KOPT-K1 (cell line): ENCODE measurements around the gene BLMH.
"Not testable (repeated sequence)": the region's sequence is repeated elsewhere in the genome, so short reads cannot be mapped to it uniquely, and the experiment has no call there.

Source experiments
- H3K27ac ChIP-seq: fragments of 200-600 bp; sonication (generic); 2 replicates; pipeline ENCODE4 v1.5.1; 2016; ENCODE audit warnings: antibody characterized with exemption, mild to moderate bottlenecking, low read depth, low read length; ENCODE audit not compliant: poor library complexity, severe bottlenecking
- H3K36me3 ChIP-seq: fragments of 200-600 bp; sonication (generic); 2 replicates; pipeline ENCODE4 v1.5.1; 2017; ENCODE audit warnings: antibody characterized with exemption, mild to moderate bottlenecking, low read length, moderate library complexity; ENCODE audit not compliant: insufficient read depth
- H3K9me3 ChIP-seq: fragments of 200-600 bp; sonication (generic); 2 replicates; pipeline ENCODE4 v1.5.1; 2017; ENCODE audit warnings: antibody characterized with exemption, low read length, mild to moderate bottlenecking; ENCODE audit not compliant: insufficient read depth, poor library complexity, severe bottlenecking

Gene BLMH

DNA sequence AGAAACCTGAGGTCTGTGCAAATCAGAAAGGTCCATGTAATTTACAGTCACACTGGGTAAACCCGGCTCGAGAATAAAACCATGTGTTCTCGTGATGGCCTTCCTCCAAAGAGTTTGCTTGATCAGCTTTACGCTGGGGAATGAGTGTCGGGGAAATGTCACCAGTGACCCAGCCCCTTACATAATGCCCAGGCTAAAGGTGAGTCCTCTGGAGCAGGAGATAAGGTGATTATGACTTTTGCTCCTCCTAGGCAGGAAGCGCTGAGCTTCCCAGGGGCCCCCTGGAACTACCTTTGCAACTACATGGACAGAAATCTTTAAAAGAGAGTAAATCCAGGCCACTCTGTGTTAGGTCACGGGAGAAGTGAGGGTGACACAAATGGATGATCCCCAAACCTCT is 71.9 kb downstream of the BLMH start:
- H3K9me3 ChIP-seq: no peaks in the 10 kb centered on the region
- no peaks in the 10 kb centered on the region for H3K36me3 ChIP-seq
- H3K27ac ChIP-seq: no peak overlapping the region

- Histone ChIP-seq H3K27ac (no peak overlapping the region), H3K9me3 (no peaks in the 10 kb centered on the region), H3K36me3 (no peaks in the 10 kb centered on the region)
Measured at GRCh38 chr17:30219315-30219714, 72.4 kb downstream of the BLMH start.

GRCh38 chr17:30218799-30219198 is 72.9 kb downstream of the BLMH start:
- no peaks in the 10 kb centered on the region for H3K9me3 ChIP-seq
- no peaks in the 10 kb centered on the region for H3K36me3 ChIP-seq
- H3K27ac ChIP-seq: no peak overlapping the region

DNA sequence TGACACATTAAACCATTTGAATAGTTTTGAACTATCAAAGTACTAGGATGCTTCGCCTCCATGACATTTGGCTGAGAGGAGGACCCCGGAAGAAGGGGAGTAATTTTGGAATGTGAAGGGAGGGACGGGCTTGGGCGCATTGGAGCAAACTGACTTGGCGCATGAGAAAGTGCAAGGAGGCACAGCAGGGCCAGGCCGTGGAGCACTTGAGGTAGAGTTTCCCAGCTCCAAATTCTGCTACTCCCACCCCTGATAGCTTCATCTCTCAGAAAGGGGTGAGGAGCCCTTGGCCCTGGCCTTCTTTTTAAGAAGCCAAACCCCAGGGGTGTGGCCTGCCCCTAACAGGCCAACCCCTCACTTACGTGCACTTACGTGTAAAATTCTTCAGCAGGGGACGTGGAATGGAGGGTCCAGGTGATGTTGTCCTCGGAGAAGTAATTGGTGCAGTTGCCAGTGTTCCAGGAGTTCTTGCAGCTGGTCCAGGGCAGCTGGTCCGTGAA is 73.9 kb downstream of the BLMH start:
- Histone ChIP-seq H3K27ac (no peak overlapping the region), H3K9me3 (no peaks in the 10 kb centered on the region), H3K36me3 (no peaks in the 10 kb centered on the region)

- Histone ChIP-seq H3K9me3 (no peaks in the 10 kb centered on the region), H3K27ac (no peak overlapping the region)
Measured at GRCh38 chr17:30217054-30217453, 74.7 kb downstream of the BLMH start.

GRCh38 chr17:30212750-30213149 is 79.0 kb downstream of the BLMH start:
- Histone ChIP-seq H3K27ac (no peak overlapping the region), H3K9me3 (no peaks in the 10 kb centered on the region), H3K36me3 (no peaks in the 10 kb centered on the region)

More at GRCh38 chr17:30217054-30217453, 74.7 kb downstream of the BLMH start:
- no peaks in the 10 kb centered on the region for H3K36me3 ChIP-seq

DNA sequence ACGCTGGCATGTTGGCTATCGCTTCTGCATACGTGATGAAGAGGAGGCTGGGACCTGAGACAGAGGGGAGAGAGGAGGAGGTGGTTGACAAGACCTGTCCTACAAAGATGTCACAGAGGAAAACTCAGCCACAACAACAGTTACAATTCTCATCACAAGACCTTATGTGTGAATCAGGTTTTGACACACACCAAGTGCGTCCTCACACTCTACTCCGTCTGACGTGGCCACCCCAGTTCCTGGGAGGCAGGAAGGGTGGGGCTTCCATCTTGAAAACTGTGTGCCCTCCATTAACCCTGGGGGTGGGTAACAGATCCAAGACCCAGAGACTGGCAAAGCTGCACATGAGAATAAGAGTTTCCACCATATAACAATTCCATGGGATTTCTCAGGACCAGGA is 80.4 kb downstream of the BLMH start:
- Histone ChIP-seq H3K27ac (no peak overlapping the region), H3K36me3 (no peaks in the 10 kb centered on the region), H3K9me3 (no peaks in the 10 kb centered on the region)

- H3K36me3 ChIP-seq: no peaks in the 10 kb centered on the region
- no peak overlapping the region for H3K27ac ChIP-seq
- H3K9me3 ChIP-seq: no peaks in the 10 kb centered on the region
Measured at GRCh38 chr17:30210901-30211300, 80.8 kb downstream of the BLMH start.

- Histone ChIP-seq H3K9me3 (no peaks in the 10 kb centered on the region), H3K27ac (no peak overlapping the region), H3K36me3 (no peaks in the 10 kb centered on the region)
Measured at GRCh38 chr17:30210366-30210765, 81.4 kb downstream of the BLMH start.

DNA sequence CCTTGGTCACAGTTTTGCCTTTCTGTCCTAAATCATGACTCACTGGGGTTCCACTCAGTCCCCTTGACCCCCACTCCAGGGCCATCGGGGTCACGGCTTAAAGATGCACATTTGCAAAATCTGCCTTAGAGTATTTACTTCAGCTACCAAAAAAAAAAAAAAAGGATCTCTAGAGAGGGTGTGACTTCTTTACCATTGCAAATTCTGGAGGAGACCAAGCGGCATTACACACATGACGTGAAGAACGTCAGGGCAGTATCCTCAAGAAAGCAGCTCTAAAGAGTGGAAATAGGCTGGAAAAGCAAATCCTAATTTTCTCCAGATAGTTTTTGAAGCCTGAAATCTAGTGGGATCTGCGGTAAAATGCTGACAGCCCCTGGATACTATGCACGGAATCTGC is 81.8 kb downstream of the BLMH start:
- H3K36me3 ChIP-seq: no peaks in the 10 kb centered on the region
- H3K9me3 ChIP-seq: no peaks in the 10 kb centered on the region

DNA sequence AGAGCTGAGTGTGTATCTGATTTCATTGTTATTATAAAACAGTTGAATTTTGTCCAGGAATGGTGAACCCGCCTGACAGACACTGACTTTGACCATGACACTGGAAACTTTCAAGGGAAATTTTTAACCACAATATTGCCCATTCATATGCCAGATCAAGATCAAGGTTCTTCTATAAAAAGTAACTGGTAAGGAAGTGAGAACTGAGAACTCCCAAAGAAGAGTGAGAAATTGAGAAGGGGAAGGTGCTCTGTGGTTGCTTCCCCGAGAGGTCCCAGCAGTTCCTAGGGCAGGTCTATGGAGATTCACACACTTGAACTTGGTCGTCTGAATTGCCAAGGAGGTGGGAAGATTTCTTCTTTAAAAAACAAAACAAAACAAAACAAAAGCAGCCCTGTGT is 83.5 kb downstream of the BLMH start:
- Histone ChIP-seq H3K9me3 (no peaks in the 10 kb centered on the region), H3K36me3 (no peaks in the 10 kb centered on the region), H3K27ac (no peak overlapping the region)

More for the DNA sequence above, 81.8 kb downstream of the BLMH start:
- no peak overlapping the region for H3K27ac ChIP-seq

GRCh38 chr17:30207655-30208054 is 84.1 kb downstream of the BLMH start:
- no peaks in the 10 kb centered on the region for H3K9me3 ChIP-seq
- H3K36me3 ChIP-seq: no peaks in the 10 kb centered on the region
- H3K27ac ChIP-seq: no peak overlapping the region

- H3K27ac ChIP-seq: no peak overlapping the region
- no peaks in the 10 kb centered on the region for H3K36me3 ChIP-seq
- no peaks in the 10 kb centered on the region for H3K9me3 ChIP-seq
Measured at GRCh38 chr17:30203471-30203981, 88.2 kb downstream of the BLMH start.

GRCh38 chr17:30200656-30201055 is 91.1 kb downstream of the BLMH start:
- H3K27ac ChIP-seq, H3K9me3 ChIP-seq, H3K36me3 ChIP-seq: not testable (repeated sequence)

- Histone ChIP-seq H3K9me3 (no peaks in the 10 kb centered on the region), H3K27ac (no peak overlapping the region), H3K36me3 (no peaks in the 10 kb centered on the region)
Measured at GRCh38 chr17:30200106-30200505, 91.6 kb downstream of the BLMH start.

GRCh38 chr17:30199600-30199999 is 92.1 kb downstream of the BLMH start:
- H3K9me3 ChIP-seq: no peaks in the 10 kb centered on the region
- no peak overlapping the region for H3K27ac ChIP-seq
- no peaks in the 10 kb centered on the region for H3K36me3 ChIP-seq
